Stimulated activated CD4-positive, alpha-beta T cell treated with anti-CD3 and anti-CD28 coated beads, Interleukin-2, amount 100 ng/mL, for 48 hours (primary cell): ENCODE results near the gene PLD1.
"Not testable (repeated sequence)": the region's sequence is repeated elsewhere in the genome, so short reads cannot be mapped to it uniquely, and the experiment has no call there.

Source experiments
- DNase-seq, 2 donors: peaks; one replicate each; pipeline ENCODE4 v3.0.0-alpha.2; 2020

Gene PLD1

GRCh38 chr3:171649911-171650592, 160.2 kb downstream of the PLD1 start:
- no peak for DNase-seq

GRCh38 chr3:171649267-171649666, 161.0 kb downstream of the PLD1 start:
- DNase-seq, result no peak

DNA sequence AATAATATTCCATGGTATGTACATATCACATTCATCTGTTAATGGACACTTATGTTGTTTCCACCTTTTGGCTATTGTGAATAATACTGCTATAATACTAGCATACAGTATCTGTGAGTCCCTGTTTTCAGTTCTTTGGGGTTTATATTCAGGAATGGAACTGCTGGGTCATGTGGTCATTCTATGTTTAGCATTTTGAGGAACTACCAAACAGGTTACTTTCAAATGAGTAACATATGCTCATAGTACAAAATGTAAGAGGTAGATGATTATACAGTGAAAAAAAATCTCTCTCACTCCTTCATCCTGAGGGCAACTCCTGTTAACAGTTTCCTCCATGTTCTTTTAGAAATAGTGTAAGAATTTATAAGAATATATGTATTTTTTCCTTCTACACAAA, 162.2 kb downstream of the PLD1 start:
- no peak for DNase-seq

DNA sequence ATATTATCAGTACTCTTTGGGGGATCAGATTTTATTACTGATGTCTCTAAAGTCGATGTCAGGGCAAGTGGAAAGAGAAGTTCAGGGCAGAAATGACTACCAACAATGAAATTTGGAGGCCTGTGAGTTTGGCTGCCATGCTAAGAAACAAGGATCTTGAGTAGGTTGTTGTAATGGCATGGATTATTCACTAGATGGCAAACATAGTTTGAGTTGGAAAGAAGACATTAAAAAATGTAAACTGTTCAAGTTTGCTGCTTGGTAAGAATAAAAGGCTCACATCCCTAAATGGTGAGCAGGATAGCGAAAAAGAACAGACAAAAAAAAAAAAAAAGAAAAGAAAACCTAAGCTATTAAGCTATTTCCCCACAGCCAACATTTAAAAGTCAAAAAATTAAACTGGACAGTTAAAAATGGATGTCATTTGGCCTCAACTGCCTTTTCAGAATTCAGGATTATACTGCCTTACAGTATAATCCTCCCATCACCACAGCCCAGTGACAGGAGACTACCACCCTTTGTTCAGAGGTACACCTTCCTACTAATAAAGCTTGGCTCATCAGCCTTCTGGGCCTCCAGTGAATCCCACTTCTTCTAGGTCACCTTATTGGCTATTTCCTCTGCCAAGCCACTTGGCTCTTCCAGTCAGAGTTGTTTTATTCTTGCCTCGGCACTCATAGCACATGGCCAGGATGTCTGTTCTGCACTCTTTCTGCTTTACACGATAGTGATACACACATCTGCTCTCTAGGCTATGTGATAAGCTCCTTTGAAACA, 163.7 kb downstream of the PLD1 start:
- no peak for DNase-seq

GRCh38 chr3:171644681-171645080, 165.6 kb downstream of the PLD1 start:
- no peak for DNase-seq

GRCh38 chr3:171643681-171644080, 166.6 kb downstream of the PLD1 start:
- no peak for DNase-seq

- no peak for DNase-seq
Observed at GRCh38 chr3:171643033-171643432, 167.2 kb downstream of the PLD1 start.

- no peak for DNase-seq
Observed at GRCh38 chr3:171640520-171641412, 169.5 kb downstream of the PLD1 start.

DNA sequence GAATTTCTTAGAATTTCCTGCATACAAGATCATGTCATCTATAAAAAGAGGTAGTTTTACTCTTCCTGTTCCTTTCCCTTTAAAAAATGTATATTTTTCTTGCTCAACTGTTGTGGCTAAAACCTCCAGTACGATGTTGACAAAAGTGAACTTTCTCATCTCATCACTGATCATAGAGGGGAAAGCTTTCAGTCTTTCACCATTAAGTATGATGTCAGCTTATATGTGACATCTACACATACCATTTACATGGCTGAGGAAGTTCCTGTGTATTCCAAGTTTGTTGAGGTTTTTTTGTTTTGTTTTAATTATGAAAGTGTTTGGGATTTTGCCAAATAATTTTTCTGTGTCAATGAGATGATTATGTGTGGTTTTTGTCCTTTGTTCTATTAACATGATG, 173.6 kb downstream of the PLD1 start:
- DNase-seq, result no peak

GRCh38 chr3:171632766-171633165, 177.5 kb downstream of the PLD1 start:
- no peak for DNase-seq

DNA sequence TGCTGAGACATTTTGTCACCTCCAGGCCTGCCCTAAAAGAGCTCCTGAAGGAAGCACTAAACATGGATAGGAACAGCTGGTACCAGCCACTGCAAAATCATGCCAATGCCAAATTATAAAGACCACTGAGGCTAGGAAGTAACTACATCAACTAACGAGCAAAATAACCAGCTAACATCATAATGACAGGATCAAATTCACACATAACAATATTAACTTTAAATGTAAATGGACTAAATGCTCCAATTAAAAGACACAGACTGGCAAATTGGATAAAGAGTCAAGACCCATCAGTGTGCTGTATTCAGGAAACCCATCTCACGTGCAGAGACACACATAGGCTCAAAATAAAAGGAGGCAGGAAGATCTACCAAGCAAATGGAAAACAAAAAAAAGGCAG, 183.5 kb downstream of the PLD1 start:
- not testable (repeated sequence) for DNase-seq

- no peak for DNase-seq
Observed at GRCh38 chr3:171622126-171622525, 188.2 kb downstream of the PLD1 start.

DNA sequence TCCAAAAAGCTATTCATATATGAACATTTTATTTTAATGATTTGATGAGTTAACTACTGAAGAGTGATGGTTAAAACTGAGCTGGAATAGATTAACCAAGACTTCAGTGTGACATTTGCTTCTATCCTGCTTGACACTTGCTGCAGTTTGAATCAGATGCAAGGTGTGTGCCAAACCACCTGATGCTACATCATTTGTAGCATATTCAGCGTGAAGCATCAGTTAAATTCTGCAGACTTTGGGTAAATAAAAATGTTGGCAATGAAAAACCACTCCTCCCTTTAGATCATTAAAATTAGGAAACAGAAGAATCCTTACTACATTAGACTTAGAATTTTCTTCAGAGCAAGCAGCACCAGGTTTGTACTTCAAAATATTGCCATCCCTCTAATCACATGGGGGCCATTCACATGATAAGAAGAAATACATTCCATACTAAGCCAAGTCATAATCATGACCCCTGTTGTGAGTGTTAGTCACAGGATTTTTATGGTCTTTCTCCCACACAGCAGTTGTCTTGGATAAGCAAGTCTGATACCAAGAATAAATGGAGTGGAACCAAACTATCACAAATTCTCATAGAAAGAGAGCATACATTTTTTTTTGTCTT, 189.4 kb downstream of the PLD1 start:
- no peak for DNase-seq

DNA sequence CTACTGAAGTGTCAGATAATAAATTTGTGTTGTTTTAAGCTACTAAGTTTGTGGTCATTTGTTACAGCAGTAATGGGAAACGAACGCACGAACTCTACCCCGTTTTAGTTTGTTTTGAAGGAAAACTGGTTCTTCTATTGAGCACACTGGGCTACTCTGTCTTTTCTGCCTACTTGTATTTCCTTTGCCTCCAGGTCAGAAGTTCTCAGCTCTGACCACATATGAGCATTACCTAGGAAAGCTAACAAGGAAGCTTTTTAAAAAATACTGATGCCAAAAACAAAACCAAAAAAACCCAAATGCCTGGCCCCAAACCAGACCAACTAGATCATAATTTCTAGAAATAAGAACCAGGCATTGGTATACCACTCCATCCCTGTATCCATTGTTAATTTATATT, 193.5 kb downstream of the PLD1 start:
- DNase-seq, result no peak

- no peak for DNase-seq
Observed at GRCh38 chr3:171615686-171616085, 194.6 kb downstream of the PLD1 start.

DNA sequence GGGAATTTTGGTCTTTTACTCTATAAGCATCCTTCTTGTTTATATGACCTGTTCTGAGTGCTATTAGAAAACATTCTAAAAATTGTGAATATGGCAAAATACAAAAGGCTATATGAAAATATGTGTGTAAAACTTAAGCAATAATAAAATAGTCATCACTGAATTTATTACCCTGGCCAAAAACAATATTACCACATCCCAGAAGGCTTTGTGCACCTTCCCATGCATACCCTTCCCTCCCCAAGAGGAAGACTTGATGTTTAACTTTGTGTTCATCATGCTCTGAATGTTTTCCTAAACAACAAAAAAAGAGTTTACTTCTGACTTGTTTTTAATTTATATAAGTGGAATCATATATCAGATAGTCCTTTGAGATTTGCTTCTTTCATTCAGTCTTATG, 195.0 kb downstream of the PLD1 start:
- DNase-seq, result no peak

- DNase-seq, result no peak
Observed at GRCh38 chr3:171614318-171614921, 195.9 kb downstream of the PLD1 start.

DNA sequence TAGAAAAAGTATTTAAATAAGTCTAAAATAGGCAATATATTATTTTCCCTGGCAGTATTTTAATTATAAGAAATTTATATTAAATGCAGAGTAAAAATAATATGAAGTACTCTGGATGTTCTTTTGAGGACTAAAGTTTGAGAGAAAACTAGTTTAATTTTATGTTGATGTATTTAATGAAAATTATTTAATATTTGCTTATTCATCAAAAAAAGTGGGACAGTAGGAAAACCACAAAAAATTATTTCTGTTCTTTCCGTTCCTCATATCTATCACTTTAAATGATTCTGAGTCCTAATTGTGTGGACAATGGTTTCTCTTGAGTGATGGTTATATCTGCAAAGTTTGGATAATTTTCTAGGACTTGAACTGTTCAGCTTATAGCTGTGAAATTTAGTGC, 202.8 kb downstream of the PLD1 start:
- DNase-seq, result no peak

DNA sequence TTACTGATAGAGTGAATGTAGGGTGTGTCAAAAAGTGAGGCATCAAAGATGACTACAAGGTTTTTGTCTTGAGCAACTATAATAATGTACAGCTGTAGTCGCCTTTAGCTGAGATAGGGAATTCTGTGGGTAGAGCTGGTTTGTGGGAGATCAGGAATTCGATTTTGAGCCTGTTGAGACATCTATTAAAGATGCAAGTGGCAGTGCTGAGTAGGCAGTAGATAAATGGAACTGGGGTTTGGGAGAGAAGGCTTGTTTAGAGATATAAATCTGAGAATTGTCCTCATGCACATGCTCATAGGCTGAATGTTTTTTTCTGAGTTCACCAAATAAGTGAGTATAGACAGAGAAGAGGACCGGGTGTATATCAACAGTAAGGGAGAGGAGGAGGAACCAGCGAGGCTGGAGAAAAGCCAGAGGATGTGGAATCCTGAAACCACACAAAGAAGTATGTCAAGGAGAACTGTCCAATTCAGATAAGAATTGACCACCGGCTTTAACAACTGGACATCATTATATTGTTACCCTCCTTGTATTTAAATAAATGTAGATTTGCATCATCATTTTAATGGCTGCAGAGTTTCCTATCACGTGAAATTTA, 204.0 kb downstream of the PLD1 start:
- DNase-seq, result no peak

DNA sequence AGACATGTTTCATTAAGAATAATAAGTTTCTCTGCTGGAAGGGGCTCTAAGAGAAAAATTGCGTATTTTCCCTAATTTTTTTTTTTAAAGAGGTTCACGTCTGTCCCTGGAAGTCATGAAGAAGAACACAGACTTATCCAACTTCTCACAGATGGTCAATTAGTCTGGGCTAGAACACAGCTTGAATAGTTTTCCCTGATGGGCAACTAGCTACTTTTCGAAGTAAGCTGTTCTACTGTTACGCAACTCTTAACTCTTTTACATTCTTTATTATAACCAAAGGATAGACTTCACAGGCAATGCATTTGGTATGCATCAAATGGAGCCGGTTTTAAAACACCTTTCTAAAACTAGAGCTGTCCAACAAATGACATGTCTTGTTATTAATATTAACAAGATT, 205.9 kb downstream of the PLD1 start:
- DNase-seq, result no peak

- DNase-seq, result no peak
Observed at GRCh38 chr3:171602072-171602471, 208.2 kb downstream of the PLD1 start.

- DNase-seq, result no peak
Observed at GRCh38 chr3:171600030-171600429, 210.3 kb downstream of the PLD1 start.
